NK-92 treated with Interleukin-12 subunit alpha and Interleukin-12 subunit beta, amount 100 ng/mL, for 24 hours (cell line): ENCODE results near the gene CCDC187.

ENCODE experiments used
- DNase-seq: peaks from one replicate; lab custom pipeline; 2025; lab: John Stamatoyannopoulos, UW

Gene CCDC187

GRCh38 chr9:136283291-136284235 is 20.3 kb downstream of the CCDC187 start:
- no peak for DNase-seq

GRCh38 chr9:136282272-136282861 is 21.5 kb downstream of the CCDC187 start:
- no peak for DNase-seq

- no peak for DNase-seq
Measured at GRCh38 chr9:136281421-136282271, 22.2 kb downstream of the CCDC187 start.

- DNase-seq, result no peak
Measured at GRCh38 chr9:136280535-136281315, 23.2 kb downstream of the CCDC187 start.

GRCh38 chr9:136279471-136279870 is 24.4 kb downstream of the CCDC187 start:
- DNase-seq, result no peak

- no peak for DNase-seq
Measured at GRCh38 chr9:136278894-136279293, 25.0 kb downstream of the CCDC187 start.

GRCh38 chr9:136278221-136278620 is 25.7 kb downstream of the CCDC187 start:
- DNase-seq, result no peak

- DNase-seq, result no peak
Measured at GRCh38 chr9:136277746-136278145, 26.1 kb downstream of the CCDC187 start.

- no peak for DNase-seq
Measured at GRCh38 chr9:136276716-136277115, 27.2 kb downstream of the CCDC187 start.

- DNase-seq, result no peak
Measured at GRCh38 chr9:136275655-136276429, 28.1 kb downstream of the CCDC187 start.

- DNase-seq, result no peak
Measured at GRCh38 chr9:136274786-136275654, 28.9 kb downstream of the CCDC187 start.

GRCh38 chr9:136273921-136274785 is 29.7 kb downstream of the CCDC187 start:
- DNase-seq, result no peak

GRCh38 chr9:136273244-136273865 is 30.5 kb downstream of the CCDC187 start:
- DNase-seq, result no peak

- DNase-seq, result no peak
Measured at GRCh38 chr9:136270173-136270705, 33.7 kb downstream of the CCDC187 start.

- DNase-seq, result no peak
Measured at GRCh38 chr9:136268735-136269134, 35.2 kb downstream of the CCDC187 start.

- no peak for DNase-seq
Measured at GRCh38 chr9:136268318-136268717, 35.6 kb downstream of the CCDC187 start.

- DNase-seq, result peak; percentile 58
Measured at GRCh38 chr9:136267261-136268111, 36.4 kb downstream of the CCDC187 start.
